ENCODE data around the gene TTLL13. TPM values are rescaled to one million over a fixed set of nuclear protein-coding genes. Genes with fewer than 3 reads are reported as not detected.

TTLL13 gene
- total and polyA plus RNA-seq, 9 of the 15 experiments (the other 6 are each of a cell fraction or from before 2014, with no cell fraction given): 0.05 to 0.24 (median 0.11) TPM; not detected in 1

GRCh38 chr15:90201130-90201943 is 48.0 kb upstream of the TTLL13 start, which contains the start of gene SEMA4B (continued):
- TF ChIP-seq KAT7 (CRISPR knock-in tag; IDR thresholded peaks at IDR 0.05; ENCODE audit: borderline replicate concordance) (peak; percentile 12; the same call in 1 of the 2 replicates), NR2C1 (IDR thresholded peaks at IDR 0.05) (no peak), NR2C1 (tag; IDR thresholded peaks at IDR 0.05) (no peak), ETS1 (conservative IDR thresholded peaks at IDR 0.05; ENCODE audit: control insufficient read depth, low read depth, low read length) (peak; percentile 65; the same call in 1 of the 2 replicates), SIN3A (IDR thresholded peaks at IDR 0.05; ENCODE audit: borderline replicate concordance in 2 of 2, control insufficient read depth in 1 of 2, low read depth in 2 of 2, low read length in 2 of 2) (peak in 1 of 2 experiments; percentile 36; a peak in 1 of 4 replicates), ZNF146 (CRISPR knock-in tag; IDR thresholded peaks at IDR 0.05; ENCODE audit: unreplicated experiment) (no peak), ARID4B (CRISPR knock-in tag; IDR thresholded peaks at IDR 0.05) (peak; percentile 72), ATF4 (CRISPR knock-in tag; IDR thresholded peaks at IDR 0.05) (no peak), HNRNPLL (IDR thresholded peaks at IDR 0.05; ENCODE audit: low read depth, low read length, poor library complexity, severe bottlenecking) (peak; percentile 72), CCNT2 (IDR thresholded peaks at IDR 0.05; ENCODE audit: borderline replicate concordance, extremely low read depth, insufficient read length, low read depth, low read length) (peak; percentile 82), MCM3 (IDR thresholded peaks at IDR 0.05) (no peak), MTA3 (IDR thresholded peaks at IDR 0.05; ENCODE audit: borderline replicate concordance) (peak; percentile 68; the same call in 1 of the 2 replicates), ZFX (CRISPR knock-in tag; IDR thresholded peaks at IDR 0.05) (peak; percentile 65), SMARCB1 (IDR thresholded peaks at IDR 0.05; ENCODE audit: insufficient read length, low read depth) (no peak), SP1 (CRISPR knock-in tag; IDR thresholded peaks at IDR 0.05) (peak; percentile 37; the same call in 1 of the 2 replicates), STAG1 (CRISPR knock-in tag; IDR thresholded peaks at IDR 0.05; ENCODE audit: borderline replicate concordance) (no peak), TRIM24 (IDR thresholded peaks at IDR 0.05) (no peak), GTF2E2 (tag; IDR thresholded peaks at IDR 0.05) (no peak), NONO (IDR thresholded peaks at IDR 0.05; ENCODE audit: low read depth in 2 of 2, low read length in 1 of 2) (peak; percentile 41 to 88; a peak in 2 of 4 replicates)

Data from K562 (cell line).